H9 (cell line): ENCODE results near the gene ARHGAP22. TPM values are rescaled to one million over a fixed set of nuclear protein-coding genes. Genes with fewer than 3 reads are reported as not detected.

Experiments
- DNase-seq: peaks from one replicate; pipeline ENCODE4 v3.0.0-alpha.2; 2017
- H2AFZ ChIP-seq: one replicate; pipeline ENCODE4 v1.6.1; 2013; ENCODE audit warnings: mild to moderate bottlenecking, low read length, control low read depth, moderate library complexity
- H2AK5ac ChIP-seq: 2 replicates; pipeline ENCODE4 v1.6.1; 2013; ENCODE audit warnings: low read length, control low read depth, mixed read lengths; ENCODE audit not compliant: insufficient read length
- H2BK120ac ChIP-seq: one replicate; pipeline ENCODE4 v1.6.1; 2013; ENCODE audit warnings: low read depth, mild to moderate bottlenecking, low read length, control low read depth, inconsistent platforms; ENCODE audit not compliant: poor library complexity, severe bottlenecking
- H2BK12ac ChIP-seq: 2 replicates; pipeline ENCODE4 v1.6.1; 2013; ENCODE audit warnings: low read length, control low read depth, mixed read lengths, low read depth; ENCODE audit not compliant: insufficient read length
- H2BK15ac ChIP-seq: 2 replicates; pipeline ENCODE4 v1.6.1; 2013; ENCODE audit warnings: low read depth, low read length, control low read depth
- H2BK20ac ChIP-seq: one replicate; pipeline ENCODE4 v1.6.1; 2013; ENCODE audit warnings: low read depth, mild to moderate bottlenecking, low read length, control low read depth, inconsistent platforms; ENCODE audit not compliant: poor library complexity, severe bottlenecking
- H2BK5ac ChIP-seq: 2 replicates; pipeline ENCODE4 v1.6.1; 2013; ENCODE audit warnings: low read length, control low read depth, mixed read lengths; ENCODE audit not compliant: insufficient read length
- H3K14ac ChIP-seq: 2 replicates; pipeline ENCODE4 v1.6.1; 2013; ENCODE audit warnings: low read length, control low read depth; ENCODE audit not compliant: insufficient read depth
- H3K18ac ChIP-seq: 2 replicates; pipeline ENCODE4 v1.6.1; 2013; ENCODE audit warnings: low read depth, mild to moderate bottlenecking, mixed read lengths, low read length, control low read depth; ENCODE audit not compliant: insufficient read length
- H3K23ac ChIP-seq: 2 replicates; pipeline ENCODE4 v1.6.1; 2013; ENCODE audit warnings: low read length, control low read depth, mixed read lengths, low read depth; ENCODE audit not compliant: insufficient read length
- H3K23me2 ChIP-seq: 2 replicates; pipeline ENCODE4 v1.6.1; 2013; ENCODE audit warnings: low read depth, mild to moderate bottlenecking, mixed read lengths, low read length, control low read depth; ENCODE audit not compliant: insufficient read length, poor library complexity, severe bottlenecking
- H3K27ac ChIP-seq: 2 replicates; pipeline ENCODE4 v1.5.1; 2013; ENCODE audit warnings: low read length, control low read depth, mixed read lengths, low read depth; ENCODE audit not compliant: insufficient read length
- H3K27me3 ChIP-seq: 2 replicates; pipeline ENCODE4 v1.6.1; 2013; ENCODE audit warnings: low read length, control low read depth, inconsistent platforms; ENCODE audit not compliant: insufficient read depth
- H3K4ac ChIP-seq: 2 replicates; pipeline ENCODE4 v1.6.1; 2013; ENCODE audit warnings: low read depth, mild to moderate bottlenecking, control low read depth, inconsistent platforms, low read length, moderate library complexity
- H3K4me1 ChIP-seq: 2 replicates; pipeline ENCODE4 v1.6.1; 2013; ENCODE audit warnings: low read length, control low read depth, inconsistent platforms; ENCODE audit not compliant: insufficient read depth
- H3K4me2 ChIP-seq: 2 replicates; pipeline ENCODE4 v1.6.1; 2013; ENCODE audit warnings: low read length, control low read depth, mixed read lengths; ENCODE audit not compliant: insufficient read length, insufficient read depth
- H3K56ac ChIP-seq: 2 replicates; pipeline ENCODE4 v1.6.1; 2013; ENCODE audit warnings: low read depth, mild to moderate bottlenecking, mixed read lengths, low read length, control low read depth; ENCODE audit not compliant: insufficient read length
- H3K79me1 ChIP-seq: 2 replicates; pipeline ENCODE4 v1.6.1; 2013; ENCODE audit warnings: low read depth, mild to moderate bottlenecking, moderate library complexity, low read length, control low read depth, inconsistent platforms; ENCODE audit not compliant: insufficient read depth, poor library complexity, severe bottlenecking
- H3K79me2 ChIP-seq: 2 replicates; pipeline ENCODE4 v1.6.1; 2013; ENCODE audit warnings: low read length, control low read depth, inconsistent platforms; ENCODE audit not compliant: insufficient read depth
- H3K9ac ChIP-seq: 2 replicates; pipeline ENCODE4 v1.6.1; 2013; ENCODE audit warnings: low read length, control low read depth, mixed read lengths; ENCODE audit not compliant: insufficient read length; ENCODE audit errors: extremely low read depth
- H3K9me3 ChIP-seq: one replicate; pipeline ENCODE4 v1.6.1; 2013; ENCODE audit warnings: low read depth, low read length, inconsistent platforms; ENCODE audit not compliant: control insufficient read depth
- H3T11ph ChIP-seq: one replicate; pipeline ENCODE4 v1.6.1; 2013; ENCODE audit warnings: mild to moderate bottlenecking, low read length, control low read depth, inconsistent platforms
- H4K20me1 ChIP-seq: one replicate; pipeline ENCODE4 v1.6.1; 2013; ENCODE audit not compliant: control insufficient read depth, insufficient read length, insufficient read depth
- H4K5ac ChIP-seq: 2 replicates; pipeline ENCODE4 v1.6.1; 2013; ENCODE audit warnings: low read depth, mild to moderate bottlenecking, mixed read lengths, low read length, control low read depth; ENCODE audit not compliant: insufficient read length
- H4K8ac ChIP-seq: replicated peaks from 2 replicates; pipeline ENCODE4 v1.6.1; 2013; ENCODE audit warnings: low read length, control low read depth, mixed read lengths, low read depth; ENCODE audit not compliant: insufficient read length
- H4K91ac ChIP-seq: 2 replicates; pipeline ENCODE4 v1.6.1; 2013; ENCODE audit warnings: low read depth, mild to moderate bottlenecking, moderate library complexity, mixed read lengths, low read length, control low read depth; ENCODE audit not compliant: insufficient read length
- H3K27ac Mint-ChIP-seq, 3 experiments: 2 replicates in 2 of 3; 3 replicates in 1 of 3; pipeline ENCODE4 v1.8.0; 2020 to 2021; ENCODE audit warnings: mixed read lengths in 3 of 3, mild to moderate bottlenecking in 1 of 3, moderate library complexity in 1 of 3
- H3K27me3 Mint-ChIP-seq: 2 replicates; pipeline ENCODE4 v1.8.0; 2021; ENCODE audit warnings: low read depth, mild to moderate bottlenecking, moderate library complexity, mixed read lengths
- H3K36me3 Mint-ChIP-seq, 3 experiments: 2 replicates in 2 of 3; 3 replicates in 1 of 3; pipeline ENCODE4 v1.8.0; 2020 to 2021; ENCODE audit warnings: low read depth in 3 of 3, mixed read lengths in 3 of 3; ENCODE audit not compliant: insufficient read depth in 1 of 3
- H3K4me1 Mint-ChIP-seq, 2 experiments: 2 replicates each; pipeline ENCODE4 v1.8.0; 2020; ENCODE audit warnings: mixed read lengths in 2 of 2
- H3K4me3 Mint-ChIP-seq, 2 experiments: 2 replicates in 1 of 2; 3 replicates in 1 of 2; pipeline ENCODE4 v1.8.0; 2020 to 2021; ENCODE audit warnings: mild to moderate bottlenecking in 2 of 2, mixed read lengths in 2 of 2, moderate library complexity in 1 of 2
- H3K9me3 Mint-ChIP-seq, 2 experiments: 2 replicates in 1 of 2; 3 replicates in 1 of 2; pipeline ENCODE4 v1.8.0; 2020; ENCODE audit warnings: mild to moderate bottlenecking in 2 of 2, mixed read lengths in 2 of 2, moderate library complexity in 1 of 2
- WGBS: extraction: QIAGEN DNeasy Blood & Tissue Kit; methylation state at CpG from one replicate; pipeline ENCODE4 v1.1.7; 2013; ENCODE audit warnings: missing lambda C conversion rate, low lambda C conversion rate, mixed read lengths; ENCODE audit not compliant: insufficient read length; ENCODE audit errors: extremely low coverage; 5-methylcytosine and 5-hydroxymethylcytosine counted together
- total RNA-seq: library from RNA; stranded (reverse); gene quantifications from 2 replicates; pipeline ENCODE4 v1.2.1, GENCODE V29; 2021
- TF ChIP-seq, protein P1 (sequence below): fragments of 200-600 bp; sonication (generic); conservative IDR thresholded peaks from 3 replicates; pipeline ENCODE4 v1.8.0; 2021; ENCODE audit warnings: antibody characterized with exemption, mild to moderate bottlenecking

Gene ARHGAP22
- total RNA-seq, 1 experiment from 2014 or later, result 7.4 TPM

DNA sequence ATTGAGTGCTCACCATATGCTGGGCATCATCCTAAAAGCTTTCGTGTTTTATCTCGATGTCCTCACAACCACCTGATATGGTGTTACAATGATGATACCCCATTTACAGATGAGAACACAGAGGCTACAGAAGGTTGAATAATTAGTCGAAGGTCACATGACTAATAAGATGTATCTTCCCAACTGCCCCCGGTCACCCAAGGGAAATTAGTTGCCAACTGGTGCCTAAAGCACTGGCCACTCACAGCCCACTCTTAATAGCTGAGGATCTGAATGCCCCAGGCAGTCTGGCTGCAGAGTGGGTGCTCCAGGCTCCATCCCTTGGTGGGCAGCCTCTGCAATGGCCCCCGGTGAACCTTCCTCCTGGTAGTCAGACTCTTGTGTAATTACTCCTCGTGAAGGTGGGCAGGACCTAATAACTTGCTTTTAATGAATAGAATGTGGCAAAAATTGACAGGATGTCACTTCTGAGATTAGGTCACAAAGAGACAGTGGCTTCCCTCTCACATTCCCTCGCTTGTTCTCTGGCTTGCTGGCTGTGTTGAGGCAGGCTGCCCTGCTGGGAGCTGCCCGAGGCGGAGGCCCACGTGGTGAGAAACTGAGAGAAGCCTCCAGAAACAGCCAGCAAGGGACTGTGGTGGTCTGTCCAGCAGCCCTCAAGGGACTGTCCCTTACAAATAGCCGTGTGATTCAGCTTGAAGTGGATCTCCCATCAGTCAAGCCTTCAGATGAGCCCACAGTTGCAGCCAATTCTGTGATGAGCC lies 109.4 kb downstream of the ARHGAP22 start:
- Mint-ChIP-seq H3K27me3 (no peaks in the 10 kb centered on the region; the same call in 1 of the 2 replicates), H3K27ac (no peak overlapping the region), H3K4me3 (no peak overlapping the region), H3K9me3 (no peaks in the 10 kb centered on the region), H3K4me1 (peaks cover 8 to 16% of the 10 kb centered on the region in 2 experiments; a peak in 3 of 4 replicates), H3K36me3 (no peaks in the 10 kb centered on the region; a peak in 1 of 7 replicates)
- Histone ChIP-seq H4K91ac (no peak overlapping the region), H3K4me1 (no peaks in the 10 kb centered on the region), H2AK5ac (no peak overlapping the region), H3K4me2 (no peak overlapping the region), H4K5ac (no peak overlapping the region), H4K20me1 (no peaks in the 10 kb centered on the region), H3K23me2 (no peaks in the 10 kb centered on the region), H3T11ph (no peak overlapping the region), H2BK15ac (no peak overlapping the region), H2BK20ac (no peak overlapping the region), H3K4ac (no peak overlapping the region), H3K9me3 (no peaks in the 10 kb centered on the region), H2AFZ (no peak overlapping the region), H3K23ac (no peak overlapping the region), H4K8ac (no peak overlapping the region), H3K14ac (no peak overlapping the region), H2BK120ac (no peak overlapping the region), H3K79me1 (no peaks in the 10 kb centered on the region), H3K56ac (no peak overlapping the region), H3K27ac (no peak overlapping the region), H2BK12ac (no peak overlapping the region), H3K18ac (no peak overlapping the region), H3K27me3 (no peaks in the 10 kb centered on the region), H3K9ac (no peak overlapping the region), H2BK5ac (no peak overlapping the region), H3K79me2 (no peaks in the 10 kb centered on the region)
- no peak for DNase-seq
- TF ChIP-seq, protein P1, sequence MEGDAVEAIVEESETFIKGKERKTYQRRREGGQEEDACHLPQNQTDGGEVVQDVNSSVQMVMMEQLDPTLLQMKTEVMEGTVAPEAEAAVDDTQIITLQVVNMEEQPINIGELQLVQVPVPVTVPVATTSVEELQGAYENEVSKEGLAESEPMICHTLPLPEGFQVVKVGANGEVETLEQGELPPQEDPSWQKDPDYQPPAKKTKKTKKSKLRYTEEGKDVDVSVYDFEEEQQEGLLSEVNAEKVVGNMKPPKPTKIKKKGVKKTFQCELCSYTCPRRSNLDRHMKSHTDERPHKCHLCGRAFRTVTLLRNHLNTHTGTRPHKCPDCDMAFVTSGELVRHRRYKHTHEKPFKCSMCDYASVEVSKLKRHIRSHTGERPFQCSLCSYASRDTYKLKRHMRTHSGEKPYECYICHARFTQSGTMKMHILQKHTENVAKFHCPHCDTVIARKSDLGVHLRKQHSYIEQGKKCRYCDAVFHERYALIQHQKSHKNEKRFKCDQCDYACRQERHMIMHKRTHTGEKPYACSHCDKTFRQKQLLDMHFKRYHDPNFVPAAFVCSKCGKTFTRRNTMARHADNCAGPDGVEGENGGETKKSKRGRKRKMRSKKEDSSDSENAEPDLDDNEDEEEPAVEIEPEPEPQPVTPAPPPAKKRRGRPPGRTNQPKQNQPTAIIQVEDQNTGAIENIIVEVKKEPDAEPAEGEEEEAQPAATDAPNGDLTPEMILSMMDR, result no peak
- WGBS, result no CpG with 5 or more reads among the region's 11 CpGs
